HepG2 (cell line): Measurements from ENCODE around the gene NES. TPM values are rescaled to one million over a fixed set of nuclear protein-coding genes. Genes with fewer than 3 reads are reported as not detected.

Experiments used
- ATF1 ChIP-seq: IDR thresholded peaks from 2 replicates; pipeline ENCODE4 v1.6.1; 2016; ENCODE audit warnings: mild to moderate bottlenecking, control low read depth
- BCLAF1 ChIP-seq: fragments of 450-650 bp; IDR thresholded peaks from 2 replicates; pipeline ENCODE4 v1.6.1; 2017; ENCODE audit warnings: mild to moderate bottlenecking
- DNMT1 ChIP-seq: sonication (generic); formaldehyde crosslinking; IDR thresholded peaks from 2 replicates; pipeline ENCODE4 v1.5.1; 2020; ENCODE audit warnings: mild to moderate bottlenecking, missing genetic modification reagents
- FLYWCH1 ChIP-seq: sonication (generic); formaldehyde crosslinking; IDR thresholded peaks from 2 replicates; pipeline ENCODE4 v1.8.1; 2023; ENCODE audit warnings: mild to moderate bottlenecking, missing genetic modification reagents
- HNRNPK ChIP-seq: fragments of 200-400 bp; formaldehyde crosslinking; IDR thresholded peaks from 2 replicates; pipeline ENCODE4 v1.6.1; 2018; ENCODE audit warnings: low read length, low read depth, moderate library complexity, mild to moderate bottlenecking; ENCODE audit not compliant: poor library complexity, severe bottlenecking
- MYPOP ChIP-seq: sonication (generic); formaldehyde crosslinking; IDR thresholded peaks from 2 replicates; pipeline ENCODE4 v1.8.1; 2023; ENCODE audit warnings: mild to moderate bottlenecking, moderate library complexity, missing genetic modification reagents
- RXRB ChIP-seq: IDR thresholded peaks from 2 replicates; pipeline ENCODE4 v1.6.1; 2016; ENCODE audit warnings: borderline replicate concordance, missing genetic modification reagents, missing compliant biosample characterization
- TBX2 ChIP-seq: sonication (generic); formaldehyde crosslinking; IDR thresholded peaks from 2 replicates; pipeline ENCODE4 v1.5.0; 2020; ENCODE audit warnings: missing genetic modification reagents, mild to moderate bottlenecking, borderline replicate concordance
- TCF7L2 ChIP-seq: IDR thresholded peaks from 2 replicates; pipeline ENCODE4 v1.6.1; 2011; ENCODE audit warnings: mild to moderate bottlenecking, low read depth, low read length, moderate library complexity
- ZFP1 ChIP-seq: IDR thresholded peaks from 2 replicates; pipeline ENCODE4 v1.6.1; 2016
- ZNF34 ChIP-seq: sonication (generic); formaldehyde crosslinking; IDR thresholded peaks from 2 replicates; pipeline ENCODE4 v1.4.0; 2020; ENCODE audit warnings: mild to moderate bottlenecking, missing genetic modification reagents, borderline replicate concordance
- ZNF543 ChIP-seq: sonication (generic); formaldehyde crosslinking; IDR thresholded peaks from 2 replicates; pipeline ENCODE4 v1.4.0; 2020; ENCODE audit warnings: mild to moderate bottlenecking, missing genetic modification reagents
- ZNF569 ChIP-seq: sonication (generic); formaldehyde crosslinking; IDR thresholded peaks from 2 replicates; pipeline ENCODE4 v1.5.0; 2020; ENCODE audit warnings: mild to moderate bottlenecking, missing genetic modification reagents, moderate library complexity, borderline replicate concordance
- ZNF652 ChIP-seq: IDR thresholded peaks from 2 replicates; pipeline ENCODE4 v1.6.1; 2016; ENCODE audit warnings: low read depth, borderline replicate concordance
- polyA plus RNA-seq, 8 experiments: library from polyadenylated mRNA; depleted of rRNA in 3 of 8; stranded (reverse) in 7 of 8; unstranded in 1 of 8; fragments of >200 nt; fragmentation: Illumina TruSeq in 4 of 8; extraction: Trizol in 4 of 8; gene quantifications; 2 replicates each; pipeline versions ENCODE4 v1.2.1 to v1.2.3, GENCODE V29; 2011 to 2016; ENCODE audit warnings: low read depth in 4 of 8, missing spikeins in 1 of 8, mixed read lengths in 1 of 8; ENCODE audit not compliant: insufficient read depth in 1 of 8
- total RNA-seq, 5 experiments: library from RNA; depleted of rRNA; stranded (reverse); fragments of >200 nt; fragmentation: Illumina TruSeq; extraction: Trizol; gene quantifications; 2 replicates each; pipeline ENCODE4 v1.2.3, GENCODE V29; 2016; ENCODE audit warnings: low read depth in 1 of 5
- TF ChIP-seq, protein P1 (sequence below): IDR thresholded peaks from 2 replicates; pipeline ENCODE4 v1.4.0; 2020; ENCODE audit warnings: mild to moderate bottlenecking, missing genetic modification reagents
- TF ChIP-seq, protein P2 (sequence below): sonication (generic); IDR thresholded peaks from 2 replicates; pipeline ENCODE4 v1.6.1; 2016; ENCODE audit warnings: low read depth, borderline replicate concordance
- TF ChIP-seq, protein P3 (sequence below): sonication (generic); formaldehyde crosslinking; IDR thresholded peaks from 2 replicates; pipeline ENCODE4 v1.4.0; 2020; ENCODE audit warnings: low read depth, mild to moderate bottlenecking, missing genetic modification reagents

NES gene
- total and polyA plus RNA-seq, 2 of the 13 experiments (the other 11 are each of a cell fraction or from before 2014, with no cell fraction given), result 1.7 to 16.6 TPM

DNA sequence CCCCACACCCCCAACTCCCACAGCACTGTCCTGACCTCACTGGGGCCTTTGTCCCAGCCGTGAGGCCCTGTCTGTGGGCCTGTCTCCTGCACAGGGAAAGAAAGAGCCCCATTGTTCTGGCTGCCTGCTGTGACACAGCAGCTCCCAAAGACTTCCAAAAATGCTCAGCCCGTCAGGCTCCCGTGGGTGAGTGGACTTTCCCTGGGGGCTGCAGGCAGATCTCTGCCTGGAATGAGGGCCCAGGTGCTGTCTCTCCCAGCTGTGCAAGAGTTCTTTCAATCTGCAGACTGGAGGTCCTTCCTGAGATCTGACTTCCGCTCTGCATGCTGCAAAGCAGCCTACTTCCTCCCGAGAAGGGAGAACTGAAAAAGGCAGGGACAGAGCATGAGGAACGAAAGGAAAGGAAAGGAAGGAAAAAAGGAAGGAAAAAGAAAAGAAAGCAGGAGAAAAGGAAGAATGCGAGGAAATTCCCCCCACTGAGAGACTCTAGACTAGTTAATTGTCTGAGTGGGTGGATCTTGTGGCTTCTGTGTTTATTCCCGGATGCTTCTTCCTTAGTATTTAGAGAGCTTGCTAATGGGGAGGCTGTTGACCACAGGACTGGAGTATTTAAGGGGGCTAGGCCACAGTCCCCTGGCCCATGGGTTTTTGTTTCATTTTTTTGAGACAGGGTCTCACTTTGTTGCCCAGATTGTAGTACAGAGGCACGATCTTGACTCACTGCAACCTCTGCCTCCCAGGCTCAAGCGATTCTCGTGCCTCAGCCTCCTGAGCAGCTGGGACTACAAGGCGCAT lies 15.0 kb downstream of the NES start (continued):
- TF ChIP-seq, protein P1, sequence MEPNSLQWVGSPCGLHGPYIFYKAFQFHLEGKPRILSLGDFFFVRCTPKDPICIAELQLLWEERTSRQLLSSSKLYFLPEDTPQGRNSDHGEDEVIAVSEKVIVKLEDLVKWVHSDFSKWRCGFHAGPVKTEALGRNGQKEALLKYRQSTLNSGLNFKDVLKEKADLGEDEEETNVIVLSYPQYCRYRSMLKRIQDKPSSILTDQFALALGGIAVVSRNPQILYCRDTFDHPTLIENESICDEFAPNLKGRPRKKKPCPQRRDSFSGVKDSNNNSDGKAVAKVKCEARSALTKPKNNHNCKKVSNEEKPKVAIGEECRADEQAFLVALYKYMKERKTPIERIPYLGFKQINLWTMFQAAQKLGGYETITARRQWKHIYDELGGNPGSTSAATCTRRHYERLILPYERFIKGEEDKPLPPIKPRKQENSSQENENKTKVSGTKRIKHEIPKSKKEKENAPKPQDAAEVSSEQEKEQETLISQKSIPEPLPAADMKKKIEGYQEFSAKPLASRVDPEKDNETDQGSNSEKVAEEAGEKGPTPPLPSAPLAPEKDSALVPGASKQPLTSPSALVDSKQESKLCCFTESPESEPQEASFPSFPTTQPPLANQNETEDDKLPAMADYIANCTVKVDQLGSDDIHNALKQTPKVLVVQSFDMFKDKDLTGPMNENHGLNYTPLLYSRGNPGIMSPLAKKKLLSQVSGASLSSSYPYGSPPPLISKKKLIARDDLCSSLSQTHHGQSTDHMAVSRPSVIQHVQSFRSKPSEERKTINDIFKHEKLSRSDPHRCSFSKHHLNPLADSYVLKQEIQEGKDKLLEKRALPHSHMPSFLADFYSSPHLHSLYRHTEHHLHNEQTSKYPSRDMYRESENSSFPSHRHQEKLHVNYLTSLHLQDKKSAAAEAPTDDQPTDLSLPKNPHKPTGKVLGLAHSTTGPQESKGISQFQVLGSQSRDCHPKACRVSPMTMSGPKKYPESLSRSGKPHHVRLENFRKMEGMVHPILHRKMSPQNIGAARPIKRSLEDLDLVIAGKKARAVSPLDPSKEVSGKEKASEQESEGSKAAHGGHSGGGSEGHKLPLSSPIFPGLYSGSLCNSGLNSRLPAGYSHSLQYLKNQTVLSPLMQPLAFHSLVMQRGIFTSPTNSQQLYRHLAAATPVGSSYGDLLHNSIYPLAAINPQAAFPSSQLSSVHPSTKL (CRISPR knock-in tag), result no peak
- no peak for TF ChIP-seq FLYWCH1 (CRISPR knock-in tag)
- TF ChIP-seq ZNF543, result no peak
- no peak for TF ChIP-seq TCF7L2
- no peak for TF ChIP-seq DNMT1
- TF ChIP-seq ZNF652, result no peak
- TF ChIP-seq BCLAF1, result no peak
- TF ChIP-seq MYPOP (CRISPR knock-in tag), result no peak
- TF ChIP-seq HNRNPK, result peak; percentile 1
- TF ChIP-seq ZNF569 (CRISPR knock-in tag), result no peak
- TF ChIP-seq, protein P2, sequence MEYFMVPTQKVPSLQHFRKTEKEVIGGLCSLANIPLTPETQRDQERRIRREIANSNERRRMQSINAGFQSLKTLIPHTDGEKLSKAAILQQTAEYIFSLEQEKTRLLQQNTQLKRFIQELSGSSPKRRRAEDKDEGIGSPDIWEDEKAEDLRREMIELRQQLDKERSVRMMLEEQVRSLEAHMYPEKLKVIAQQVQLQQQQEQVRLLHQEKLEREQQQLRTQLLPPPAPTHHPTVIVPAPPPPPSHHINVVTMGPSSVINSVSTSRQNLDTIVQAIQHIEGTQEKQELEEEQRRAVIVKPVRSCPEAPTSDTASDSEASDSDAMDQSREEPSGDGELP, result peak; percentile 48
- no peak for TF ChIP-seq ZFP1
- TF ChIP-seq RXRB (CRISPR knock-in tag), result peak; percentile 42; the same call in 1 of the 2 replicates
- TF ChIP-seq, protein P3, sequence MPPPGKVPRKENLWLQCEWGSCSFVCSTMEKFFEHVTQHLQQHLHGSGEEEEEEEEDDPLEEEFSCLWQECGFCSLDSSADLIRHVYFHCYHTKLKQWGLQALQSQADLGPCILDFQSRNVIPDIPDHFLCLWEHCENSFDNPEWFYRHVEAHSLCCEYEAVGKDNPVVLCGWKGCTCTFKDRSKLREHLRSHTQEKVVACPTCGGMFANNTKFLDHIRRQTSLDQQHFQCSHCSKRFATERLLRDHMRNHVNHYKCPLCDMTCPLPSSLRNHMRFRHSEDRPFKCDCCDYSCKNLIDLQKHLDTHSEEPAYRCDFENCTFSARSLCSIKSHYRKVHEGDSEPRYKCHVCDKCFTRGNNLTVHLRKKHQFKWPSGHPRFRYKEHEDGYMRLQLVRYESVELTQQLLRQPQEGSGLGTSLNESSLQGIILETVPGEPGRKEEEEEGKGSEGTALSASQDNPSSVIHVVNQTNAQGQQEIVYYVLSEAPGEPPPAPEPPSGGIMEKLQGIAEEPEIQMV (CRISPR knock-in tag), result no peak
- no peak for TF ChIP-seq ATF1
- TF ChIP-seq ZNF34, result no peak
- no peak for TF ChIP-seq TBX2 (CRISPR knock-in tag)
